DOHH2 (cell line): ENCODE results near the gene COQ10B.

Experiments used
- CTCF ChIP-seq: fragments of 200-600 bp; sonication (generic); IDR thresholded peaks from one replicate; pipeline ENCODE4 v1.5.1; 2014; ENCODE audit warnings: antibody characterized with exemption, mild to moderate bottlenecking, low read depth, low read length; ENCODE audit not compliant: poor library complexity, severe bottlenecking
- EZH2phosphoT487 ChIP-seq: fragments of 200-600 bp; sonication (generic); IDR thresholded peaks from 2 replicates; pipeline ENCODE4 v1.6.1; 2017; ENCODE audit warnings: borderline replicate concordance, mild to moderate bottlenecking, antibody characterized with exemption, low read length, moderate library complexity, mixed read lengths

GRCh38 chr2:197495433-197496134, 42.2 kb downstream of the COQ10B start:
- no peak for TF ChIP-seq EZH2phosphoT487
- TF ChIP-seq CTCF, result no peak
